ENCODE measurements around the gene KRAS. TPM values are rescaled to one million over a fixed set of nuclear protein-coding genes. Genes with fewer than 3 reads are reported as not detected.

The KRAS gene
- total RNA-seq, 1 donor from 2014 or later, result 28.6 TPM

DNA sequence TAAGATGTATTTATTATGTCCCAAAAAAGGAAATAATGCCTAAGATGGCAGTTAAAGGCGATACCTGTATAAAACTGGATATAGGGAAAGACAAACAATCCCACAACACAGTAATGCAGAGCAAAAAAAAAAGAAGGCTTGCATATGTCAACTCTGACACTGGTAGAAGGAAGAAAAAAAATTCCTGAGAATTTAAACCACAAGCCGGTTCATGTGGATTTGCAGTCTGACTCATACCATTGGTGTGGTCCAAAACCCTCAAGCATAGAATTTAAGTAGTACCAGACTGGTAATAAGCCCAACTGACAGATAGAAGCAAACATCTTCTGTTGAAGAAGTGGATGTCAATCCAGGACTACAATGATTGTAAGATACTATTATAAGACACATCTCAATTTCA, 62.9 kb downstream of the KRAS start:
- intact Hi-C loops (cut with DNase I), result no loop called here
- no peak for ATAC-seq
- Histone ChIP-seq H3K4me3 (no peak overlapping the region), H3K4me1 (no peaks in the 10 kb centered on the region), H3K27me3 (ENCODE audit: low read depth) (no peaks in the 10 kb centered on the region), H3K36me3 (no peaks in the 10 kb centered on the region), H3K27ac (no peak overlapping the region), H3K9me3 (no peaks in the 10 kb centered on the region)
- TF ChIP-seq, protein P1, sequence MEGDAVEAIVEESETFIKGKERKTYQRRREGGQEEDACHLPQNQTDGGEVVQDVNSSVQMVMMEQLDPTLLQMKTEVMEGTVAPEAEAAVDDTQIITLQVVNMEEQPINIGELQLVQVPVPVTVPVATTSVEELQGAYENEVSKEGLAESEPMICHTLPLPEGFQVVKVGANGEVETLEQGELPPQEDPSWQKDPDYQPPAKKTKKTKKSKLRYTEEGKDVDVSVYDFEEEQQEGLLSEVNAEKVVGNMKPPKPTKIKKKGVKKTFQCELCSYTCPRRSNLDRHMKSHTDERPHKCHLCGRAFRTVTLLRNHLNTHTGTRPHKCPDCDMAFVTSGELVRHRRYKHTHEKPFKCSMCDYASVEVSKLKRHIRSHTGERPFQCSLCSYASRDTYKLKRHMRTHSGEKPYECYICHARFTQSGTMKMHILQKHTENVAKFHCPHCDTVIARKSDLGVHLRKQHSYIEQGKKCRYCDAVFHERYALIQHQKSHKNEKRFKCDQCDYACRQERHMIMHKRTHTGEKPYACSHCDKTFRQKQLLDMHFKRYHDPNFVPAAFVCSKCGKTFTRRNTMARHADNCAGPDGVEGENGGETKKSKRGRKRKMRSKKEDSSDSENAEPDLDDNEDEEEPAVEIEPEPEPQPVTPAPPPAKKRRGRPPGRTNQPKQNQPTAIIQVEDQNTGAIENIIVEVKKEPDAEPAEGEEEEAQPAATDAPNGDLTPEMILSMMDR (IDR thresholded peaks at IDR 0.05), result no peak
- DNase-seq, result no peak

DNA sequence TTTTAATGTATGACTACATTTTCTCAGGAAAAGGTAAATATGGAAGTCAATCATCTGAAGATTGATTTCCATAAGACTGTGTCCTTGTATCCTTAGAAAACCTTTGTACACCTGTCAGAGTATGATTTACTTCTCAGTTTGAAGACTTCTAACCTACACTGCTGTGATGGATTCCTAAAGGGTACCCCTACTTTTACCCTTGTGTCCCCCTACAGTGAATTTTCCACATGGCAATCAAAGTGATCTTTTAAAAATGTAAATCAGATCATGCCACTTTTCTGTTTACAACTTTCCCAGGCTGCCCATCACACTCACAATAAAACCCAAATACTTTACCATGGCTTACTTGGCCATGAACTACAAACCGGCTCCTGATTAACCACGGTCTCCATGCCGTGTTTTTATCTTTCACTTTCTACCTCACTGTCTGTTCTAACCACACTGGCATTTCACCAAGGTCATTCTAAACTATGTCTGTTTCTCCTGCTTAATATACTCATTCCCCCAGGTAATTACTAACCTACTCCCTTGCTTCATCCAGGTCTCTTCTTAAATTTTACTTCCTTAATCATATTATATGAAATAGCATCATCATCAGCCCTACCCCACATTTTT, 63.8 kb downstream of the KRAS start:
- no peaks in the 10 kb centered on the region for H3K4me1 ChIP-seq
- ATAC-seq, result no peak
- no peaks in the 10 kb centered on the region for H3K9me3 ChIP-seq
- DNase-seq, result no peak
- no peak overlapping the region for H3K4me3 ChIP-seq
- no peak overlapping the region for H3K27ac ChIP-seq
- H3K27me3 ChIP-seq (ENCODE audit: low read depth), result no peaks in the 10 kb centered on the region
- intact Hi-C loops (cut with DNase I), result no loop called here
- H3K36me3 ChIP-seq, result no peaks in the 10 kb centered on the region
- TF ChIP-seq, protein P1 (IDR thresholded peaks at IDR 0.05), result no peak

DNA sequence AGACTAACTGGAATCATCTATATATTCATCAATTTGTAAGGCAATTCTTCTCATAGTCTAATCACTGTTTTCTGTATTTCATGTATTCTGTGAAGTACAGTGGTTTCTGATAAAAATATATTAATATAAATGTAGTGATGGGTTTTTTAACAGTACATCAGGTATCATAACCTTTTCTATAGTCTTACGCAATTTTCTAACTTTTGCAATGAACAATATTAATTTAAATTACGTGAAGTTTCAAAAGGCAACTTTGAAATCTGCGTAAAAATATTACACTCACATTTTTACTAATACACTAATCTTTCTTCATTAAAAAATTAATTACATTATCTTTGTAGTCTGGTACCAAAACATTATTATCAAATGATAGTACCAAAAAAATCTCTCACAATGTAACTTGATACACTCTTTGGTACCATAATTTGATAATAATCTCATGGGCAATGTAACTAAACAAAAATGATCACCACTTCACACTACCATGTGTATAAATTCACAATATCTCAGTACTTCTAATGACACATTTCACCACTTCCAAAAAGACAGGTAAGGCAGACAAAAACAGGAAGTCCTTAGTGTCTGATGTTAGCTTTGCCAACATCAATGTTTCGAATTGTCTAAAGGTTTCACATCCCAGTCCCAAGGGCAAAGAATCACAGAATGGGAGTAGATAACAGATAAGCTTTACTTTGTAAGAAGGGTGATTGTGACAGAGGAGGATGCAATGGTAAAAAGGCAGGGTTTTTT, 64.5 kb downstream of the KRAS start:
- ATAC-seq, result no peak
- H3K27me3 ChIP-seq (ENCODE audit: low read depth), result no peaks in the 10 kb centered on the region

DNA sequence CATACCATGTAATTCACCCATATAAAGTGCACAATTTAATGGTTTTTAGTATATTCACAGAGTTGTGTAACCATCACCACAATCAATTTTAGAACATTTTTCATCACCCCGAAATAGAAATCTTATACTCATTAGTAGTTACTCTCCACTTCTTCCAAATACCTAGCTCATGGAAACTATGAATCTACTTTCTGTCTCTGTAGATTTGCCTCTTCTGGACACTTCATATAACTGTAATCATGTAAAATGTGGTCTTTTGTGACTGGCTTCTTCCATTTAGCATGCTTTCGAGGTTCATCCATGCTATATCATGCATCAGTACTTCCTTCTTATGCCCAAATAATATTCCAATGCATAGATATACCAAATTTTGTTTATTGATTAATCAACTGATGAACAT, 66.6 kb downstream of the KRAS start:
- DNase-seq, result no peak
- no peak overlapping the region for H3K4me3 ChIP-seq
- TF ChIP-seq, protein P1 (IDR thresholded peaks at IDR 0.05), result no peak
- no peak for ATAC-seq
- no peak overlapping the region for H3K27ac ChIP-seq
- intact Hi-C loops (cut with DNase I), result no loop called here
- H3K4me1 ChIP-seq, result no peaks in the 10 kb centered on the region
- no peaks in the 10 kb centered on the region for H3K27me3 ChIP-seq (ENCODE audit: low read depth)
- no peaks in the 10 kb centered on the region for H3K36me3 ChIP-seq
- H3K9me3 ChIP-seq, result no peaks in the 10 kb centered on the region

More for the DNA sequence above, 64.5 kb downstream of the KRAS start:
- no peaks in the 10 kb centered on the region for H3K36me3 ChIP-seq
- H3K9me3 ChIP-seq, result no peaks in the 10 kb centered on the region
- TF ChIP-seq, protein P1 (IDR thresholded peaks at IDR 0.05), result no peak
- intact Hi-C loops (cut with DNase I), result no loop called here
- no peaks in the 10 kb centered on the region for H3K4me1 ChIP-seq
- H3K4me3 ChIP-seq, result no peak overlapping the region
- DNase-seq, result no peak
- H3K27ac ChIP-seq, result no peak overlapping the region

DNA sequence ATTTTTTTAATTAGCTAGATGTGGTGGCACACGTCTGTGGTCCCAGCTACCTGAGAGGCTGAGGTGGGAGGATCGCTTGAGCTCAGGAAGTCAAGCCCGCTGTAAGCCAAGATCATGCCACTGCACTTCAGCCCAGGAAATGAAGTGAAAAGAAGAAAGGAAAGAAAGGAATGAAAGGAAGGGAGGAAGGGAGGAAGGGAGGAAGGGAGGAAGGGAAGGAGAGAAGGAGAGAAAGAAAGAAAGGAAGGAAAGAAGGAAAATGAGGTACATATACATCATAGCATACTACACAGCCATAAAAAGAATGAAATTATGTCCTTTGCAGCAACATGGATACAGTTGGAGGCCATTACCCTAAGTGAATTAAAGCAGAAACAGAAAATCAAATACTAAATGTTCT, 68.0 kb downstream of the KRAS start:
- Histone ChIP-seq H3K36me3 (no peaks in the 10 kb centered on the region), H3K9me3 (no peaks in the 10 kb centered on the region), H3K27me3 (ENCODE audit: low read depth) (no peaks in the 10 kb centered on the region), H3K27ac (no peak overlapping the region), H3K4me1 (no peaks in the 10 kb centered on the region), H3K4me3 (no peak overlapping the region)
- TF ChIP-seq, protein P1 (IDR thresholded peaks at IDR 0.05), result no peak
- no peak for DNase-seq
- intact Hi-C loops (cut with DNase I), result no loop called here
- ATAC-seq, result no peak

All from lower lobe of right lung (tissue), 2 donors.